Suppressor macrophage treated with lipopolysaccharide for 1 hour (primary cell): ENCODE data around the gene ANK3.

Experiments
- DNase-seq, 3 donors: peaks; one replicate each; pipeline ENCODE4 v3.0.0-alpha.2; 2020 to 2022

Gene ANK3

GRCh38 chr10:60376221-60377041 lies 13.2 kb downstream of the ANK3 start:
- no peak for DNase-seq

GRCh38 chr10:60375293-60376004 lies 14.2 kb downstream of the ANK3 start:
- DNase-seq = no peak

- DNase-seq = peak; percentile 9 to 49 (median 24)
Measured at GRCh38 chr10:60374836-60375235, 14.8 kb downstream of the ANK3 start.

- no peak for DNase-seq
Measured at GRCh38 chr10:60372436-60372835, 17.2 kb downstream of the ANK3 start.

GRCh38 chr10:60369547-60369930 lies 20.1 kb downstream of the ANK3 start:
- DNase-seq = no peak

GRCh38 chr10:60368875-60369546 lies 20.7 kb downstream of the ANK3 start:
- no peak for DNase-seq

GRCh38 chr10:60367901-60368300 lies 21.8 kb downstream of the ANK3 start:
- DNase-seq = no peak

GRCh38 chr10:60367431-60367830 lies 22.2 kb downstream of the ANK3 start:
- DNase-seq = no peak

GRCh38 chr10:60367024-60367423 lies 22.7 kb downstream of the ANK3 start:
- no peak for DNase-seq

- DNase-seq = no peak
Measured at GRCh38 chr10:60363187-60363586, 26.5 kb downstream of the ANK3 start.

- no peak for DNase-seq
Measured at GRCh38 chr10:60362461-60362860, 27.2 kb downstream of the ANK3 start.

- DNase-seq = no peak
Measured at GRCh38 chr10:60359066-60359465, 30.6 kb downstream of the ANK3 start.

GRCh38 chr10:60358282-60358681 lies 31.4 kb downstream of the ANK3 start:
- DNase-seq = no peak

GRCh38 chr10:60353519-60354258 lies 36.0 kb downstream of the ANK3 start:
- DNase-seq = no peak

GRCh38 chr10:60352105-60352504 lies 37.6 kb downstream of the ANK3 start:
- DNase-seq = no peak

GRCh38 chr10:60351191-60351853 lies 38.4 kb downstream of the ANK3 start:
- DNase-seq = no peak

GRCh38 chr10:60350400-60350799 lies 39.3 kb downstream of the ANK3 start:
- DNase-seq = no peak

GRCh38 chr10:60349426-60349825 lies 40.2 kb downstream of the ANK3 start:
- DNase-seq = no peak

GRCh38 chr10:60348982-60349381 lies 40.7 kb downstream of the ANK3 start:
- DNase-seq = no peak

- DNase-seq = no peak
Measured at GRCh38 chr10:60347270-60347669, 42.4 kb downstream of the ANK3 start.

- DNase-seq = no peak
Measured at GRCh38 chr10:60346661-60347060, 43.0 kb downstream of the ANK3 start.

GRCh38 chr10:60343254-60343653 lies 46.4 kb downstream of the ANK3 start:
- DNase-seq = no peak

GRCh38 chr10:60341969-60342368 lies 47.7 kb downstream of the ANK3 start:
- no peak for DNase-seq
